Endothelial cell of umbilical vein (primary cell): ENCODE measurements around the gene MAP3K1. TPM values are rescaled to one million over a fixed set of nuclear protein-coding genes. Genes with fewer than 3 reads are reported as not detected.

Experiments used
- BruUV-seq: library from RNA; stranded (reverse); fragments of 400-500 nt; replicated peaks from 2 replicates; lab custom pipeline; 2021; lab: Mats Ljungman, UMichigan
- CTCF ChIA-PET: fragments of 300-600, 350-600 bp; sonication (Branson Sonifier 250); formaldehyde crosslinking; loops from one replicate; lab custom pipeline; 2021; ENCODE audit warnings: antibody characterized with exemption, inconsistent platforms; lab: Charles Lee
- POLR2A ChIA-PET: fragments of 300-600, 350-600 bp; sonication (Branson Sonifier 250); formaldehyde crosslinking; loops from one replicate; lab custom pipeline; 2021; ENCODE audit warnings: antibody characterized with exemption, inconsistent platforms; lab: Charles Lee
- DNase-seq: peaks from one replicate; pipeline ENCODE4 v3.0.0-alpha.2; 2011; ENCODE audit warnings: low read depth, low spot score
- FAIRE-seq: peaks from 2 replicates; lab custom pipeline; 2011; peaks lifted over from hg19 to GRCh38; lab: Jason Lieb, UNC
- H2AFZ ChIP-seq: 2 replicates; pipeline ENCODE4 v1.6.0; 2012; ENCODE audit warnings: low read depth, low read length, control low read depth, inconsistent platforms
- H3K27ac ChIP-seq: 2 replicates; pipeline ENCODE4 v1.5.1; 2011; ENCODE audit warnings: low read depth, mild to moderate bottlenecking, control low read depth, low read length, moderate library complexity; ENCODE audit not compliant: insufficient read depth
- H3K27me3 ChIP-seq, 2 experiments: 2 replicates each; pipeline versions ENCODE4 v1.6.0 to v1.6.1; 2011; ENCODE audit warnings: low read length in 2 of 2, mixed read lengths in 1 of 2; ENCODE audit not compliant: control insufficient read depth in 2 of 2, insufficient read depth in 2 of 2
- H3K36me3 ChIP-seq, 2 experiments: 2 replicates in 1 of 2; 3 replicates in 1 of 2; pipeline ENCODE4 v1.5.1; 2011; ENCODE audit warnings: low read length in 2 of 2, mild to moderate bottlenecking in 1 of 2, moderate library complexity in 1 of 2; ENCODE audit not compliant: control insufficient read depth in 2 of 2, insufficient read depth in 2 of 2; ENCODE audit errors: extremely low read depth in 1 of 2
- H3K4me1 ChIP-seq: 3 replicates; pipeline ENCODE4 v1.5.1; 2011; ENCODE audit warnings: mild to moderate bottlenecking, low read length; ENCODE audit not compliant: control insufficient read depth, insufficient read depth; ENCODE audit errors: extremely low read depth
- H3K4me2 ChIP-seq: 2 replicates; pipeline ENCODE4 v1.6.1; 2011; ENCODE audit warnings: low read length, control low read depth, mixed read lengths; ENCODE audit not compliant: insufficient read depth
- H3K4me3 ChIP-seq, 3 experiments: fragments of 200-600 bp in 1 of 3; sonication (generic), shearing (Covaris generic) in 1 of 3; replicated peaks in 1 of 3; 2 replicates each; pipeline ENCODE4 v1.5.1; 2011 to 2016; ENCODE audit warnings: control low read depth in 3 of 3, low read length in 3 of 3, mild to moderate bottlenecking in 2 of 3, inconsistent platforms in 1 of 3, low read depth in 1 of 3, moderate library complexity in 1 of 3; ENCODE audit not compliant: insufficient read depth in 1 of 3
- H3K79me2 ChIP-seq: 2 replicates; pipeline ENCODE4 v1.6.0; 2012; ENCODE audit warnings: low read length, inconsistent platforms; ENCODE audit not compliant: control insufficient read depth, insufficient read depth
- H3K9ac ChIP-seq: replicated peaks from 2 replicates; pipeline ENCODE3; 2011; ENCODE audit warnings: low read length, control low read depth; ENCODE audit not compliant: insufficient read depth; ENCODE audit errors: extremely low read depth
- H3K9me1 ChIP-seq: replicated peaks from 3 replicates; pipeline ENCODE4 v1.6.0; 2011; ENCODE audit warnings: mild to moderate bottlenecking, low read length; ENCODE audit not compliant: control insufficient read depth, insufficient read depth; ENCODE audit errors: extremely low read depth
- H3K9me3 ChIP-seq: replicated peaks from 2 replicates; pipeline ENCODE4 v1.5.1; 2012; ENCODE audit warnings: low read length, inconsistent platforms; ENCODE audit not compliant: control insufficient read depth, insufficient read depth
- H4K20me1 ChIP-seq: replicated peaks from 2 replicates; pipeline ENCODE3; 2011; ENCODE audit warnings: mild to moderate bottlenecking, low read length; ENCODE audit not compliant: control insufficient read depth, insufficient read depth; ENCODE audit errors: extremely low read depth
- CTCF ChIP-seq, 2 donors: IDR thresholded peaks; 1 replicate in 1 of 2; 2 replicates in 1 of 2; pipeline ENCODE4 v1.5.1; 2011; ENCODE audit warnings: low read length in 2 of 2, mild to moderate bottlenecking in 2 of 2, moderate library complexity in 2 of 2, control low read depth in 1 of 2, inconsistent platforms in 1 of 2, low read depth in 1 of 2; ENCODE audit not compliant: insufficient read depth in 1 of 2; ENCODE audit errors: extremely low read depth in 1 of 2
- EZH2 ChIP-seq: IDR thresholded peaks from 2 replicates; pipeline ENCODE4 v1.6.1; 2012; ENCODE audit warnings: borderline replicate concordance, low read depth, mild to moderate bottlenecking, moderate library complexity, low read length, inconsistent platforms; ENCODE audit not compliant: severe bottlenecking
- FOS ChIP-seq: IDR thresholded peaks from 2 replicates; pipeline ENCODE4 v1.6.1; 2011; ENCODE audit warnings: mild to moderate bottlenecking, low read length, moderate library complexity, borderline replicate concordance; ENCODE audit not compliant: insufficient read depth
- GATA2 ChIP-seq: IDR thresholded peaks from 2 replicates; pipeline ENCODE4 v1.7.0; 2011; ENCODE audit warnings: low read depth, mild to moderate bottlenecking, moderate library complexity, mixed read lengths, low read length; ENCODE audit not compliant: insufficient read length, insufficient read depth
- JUN ChIP-seq: IDR thresholded peaks from 2 replicates; pipeline ENCODE4 v1.6.1; 2011; ENCODE audit warnings: borderline replicate concordance, low read depth; ENCODE audit not compliant: insufficient read length, insufficient read depth
- MYC ChIP-seq: IDR thresholded peaks from one replicate; pipeline ENCODE4 v1.6.1; 2011; ENCODE audit warnings: mild to moderate bottlenecking, low read depth, low read length
- POLR2A ChIP-seq: IDR thresholded peaks from 2 replicates; pipeline ENCODE4 v1.6.1; 2012; ENCODE audit warnings: low read depth, mild to moderate bottlenecking, control low read depth, low read length
- POLR2AphosphoS5 ChIP-seq: IDR thresholded peaks from 2 replicates; pipeline ENCODE4 v1.6.1; 2012; ENCODE audit warnings: low read depth, mild to moderate bottlenecking, control low read depth, low read length, moderate library complexity; ENCODE audit not compliant: insufficient read depth
- dilution Hi-C: fragments of 300-500 bp; cut with MboI; formaldehyde crosslinking; loops from one replicate; pipeline ENCODE4 v1.15.0; 2019; ENCODE audit warnings: low sequenced_read_pairs; ENCODE audit not compliant: extremely low pct_ligation_motif_present
- intact Hi-C: fragments of 100-400 bp; cut with micrococcal nuclease; formaldehyde crosslinking; loops from one replicate; pipeline ENCODE4 v1.10.0; 2022
- polyA plus RNA-seq, 4 experiments: library from polyadenylated mRNA; depleted of rRNA in 3 of 4; stranded (reverse) in 3 of 4; unstranded in 1 of 4; fragments of >200 nt; gene quantifications; 2 replicates each; pipeline versions ENCODE4 v1.2.1 to v1.2.3, GENCODE V29; 2011 to 2012; ENCODE audit warnings: missing spikeins in 1 of 4
- total RNA-seq: library from RNA; stranded (reverse); gene quantifications from 2 replicates; pipeline ENCODE4 v1.2.3, GENCODE V29; 2021
- TF ChIP-seq, protein P1 (sequence below): IDR thresholded peaks from 2 replicates; pipeline ENCODE4 v1.6.1; 2011; ENCODE audit not compliant: insufficient read depth, insufficient read length

The MAP3K1 gene
- total and polyA plus RNA-seq, 2 donors (not counting 3 experiments of a cell fraction or from before 2014, with no cell fraction given): 5.7 to 14.4 TPM

DNA sequence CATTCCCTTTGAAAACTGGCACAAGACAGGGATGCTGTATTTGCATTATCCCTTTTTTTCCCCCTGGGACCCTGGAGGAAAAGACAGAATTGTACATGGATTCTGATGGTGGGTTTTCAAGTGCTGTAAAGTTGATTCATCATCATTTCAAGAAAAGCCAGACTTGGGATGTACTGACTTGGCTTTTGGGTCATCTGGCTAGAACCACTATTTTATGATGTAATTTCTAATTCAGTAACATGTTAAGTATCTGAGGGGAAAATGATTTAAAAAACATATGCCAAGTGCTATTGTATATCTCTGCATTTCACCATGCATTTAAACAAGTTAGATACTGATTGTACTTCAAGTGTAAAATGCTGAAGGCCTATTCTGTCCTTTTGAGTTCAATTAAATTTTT lies 15.2 kb upstream of the MAP3K1 start:
- no peaks in the 10 kb centered on the region for H4K20me1 ChIP-seq
- H3K4me3 ChIP-seq: no peak overlapping the region
- H3K9me1 ChIP-seq: no peaks in the 10 kb centered on the region
- no peak overlapping the region for H3K27ac ChIP-seq
- peaks cover 9% of the 10 kb centered on the region in 2 experiments for H3K27me3 ChIP-seq
- ChIA-PET POLR2A (no interaction called here), CTCF (no interaction called here)
- FAIRE-seq: no peak
- no peak for DNase-seq
- H3K9me3 ChIP-seq: no peaks in the 10 kb centered on the region
- no peaks in the 10 kb centered on the region for H3K79me2 ChIP-seq
- no peak overlapping the region for H3K4me2 ChIP-seq
- dilution Hi-C loops (no loop called here), intact Hi-C loops (no loop called here)
- H2AFZ ChIP-seq: no peak overlapping the region
- BruUV-seq: no TSS peak
- no peak overlapping the region for H3K9ac ChIP-seq
- no peaks in the 10 kb centered on the region for H3K36me3 ChIP-seq
- TF ChIP-seq CTCF (IDR thresholded peaks at IDR 0.05; ENCODE audit: extremely low read depth in 1 of 2, insufficient read depth in 1 of 2, low read depth in 1 of 2, low read length in 2 of 2): no peak
- TF ChIP-seq MYC: no peak
- no peak for TF ChIP-seq FOS
- TF ChIP-seq JUN: no peak
- TF ChIP-seq, protein P1, sequence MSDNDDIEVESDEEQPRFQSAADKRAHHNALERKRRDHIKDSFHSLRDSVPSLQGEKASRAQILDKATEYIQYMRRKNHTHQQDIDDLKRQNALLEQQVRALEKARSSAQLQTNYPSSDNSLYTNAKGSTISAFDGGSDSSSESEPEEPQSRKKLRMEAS: no peak
- TF ChIP-seq GATA2: no peak
- TF ChIP-seq POLR2AphosphoS5: no peak
- TF ChIP-seq EZH2: no peak
- TF ChIP-seq POLR2A: no peak
- H3K4me1 ChIP-seq: no peaks in the 10 kb centered on the region
